Measurements from ENCODE around the gene DNM3. TPM values are rescaled to one million over a fixed set of nuclear protein-coding genes. Genes with fewer than 3 reads are reported as not detected.
"Not testable (repeated sequence)": the region's sequence is repeated elsewhere in the genome, so short reads cannot be mapped to it uniquely, and the experiment has no call there.

DNM3 gene
- total RNA-seq, 1 experiment from 2014 or later = 0.71 TPM

DNA sequence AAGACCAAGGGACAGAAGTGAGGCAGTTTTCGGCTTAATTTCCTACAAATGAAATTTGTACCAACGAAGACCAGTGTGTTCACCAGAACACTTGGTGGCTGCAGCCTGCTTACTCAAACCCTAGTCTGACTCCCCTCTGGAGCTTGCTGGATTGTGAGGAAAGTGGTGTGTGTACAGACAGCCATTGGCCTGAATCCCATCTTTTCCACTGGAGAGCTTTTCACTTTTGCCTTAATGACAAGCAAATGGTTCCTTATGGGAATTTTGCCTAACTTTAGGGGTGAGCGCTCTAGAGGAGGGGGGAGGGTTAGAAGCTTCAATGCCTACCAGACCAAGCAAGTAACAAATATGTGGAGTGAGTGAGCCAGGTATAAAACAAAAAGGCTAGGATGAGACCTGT is 42.5 kb upstream of the DNM3 start:
- peaks cover 19% of the 10 kb centered on the region for H3K36me3 ChIP-seq (ENCODE audit: insufficient read depth, low read length, poor library complexity, severe bottlenecking)
- TF ChIP-seq, protein P1, sequence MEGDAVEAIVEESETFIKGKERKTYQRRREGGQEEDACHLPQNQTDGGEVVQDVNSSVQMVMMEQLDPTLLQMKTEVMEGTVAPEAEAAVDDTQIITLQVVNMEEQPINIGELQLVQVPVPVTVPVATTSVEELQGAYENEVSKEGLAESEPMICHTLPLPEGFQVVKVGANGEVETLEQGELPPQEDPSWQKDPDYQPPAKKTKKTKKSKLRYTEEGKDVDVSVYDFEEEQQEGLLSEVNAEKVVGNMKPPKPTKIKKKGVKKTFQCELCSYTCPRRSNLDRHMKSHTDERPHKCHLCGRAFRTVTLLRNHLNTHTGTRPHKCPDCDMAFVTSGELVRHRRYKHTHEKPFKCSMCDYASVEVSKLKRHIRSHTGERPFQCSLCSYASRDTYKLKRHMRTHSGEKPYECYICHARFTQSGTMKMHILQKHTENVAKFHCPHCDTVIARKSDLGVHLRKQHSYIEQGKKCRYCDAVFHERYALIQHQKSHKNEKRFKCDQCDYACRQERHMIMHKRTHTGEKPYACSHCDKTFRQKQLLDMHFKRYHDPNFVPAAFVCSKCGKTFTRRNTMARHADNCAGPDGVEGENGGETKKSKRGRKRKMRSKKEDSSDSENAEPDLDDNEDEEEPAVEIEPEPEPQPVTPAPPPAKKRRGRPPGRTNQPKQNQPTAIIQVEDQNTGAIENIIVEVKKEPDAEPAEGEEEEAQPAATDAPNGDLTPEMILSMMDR (conservative IDR thresholded peaks at IDR 0.05; ENCODE audit: low read depth, low read length) = no peak
- TF ChIP-seq EZH2 (IDR thresholded peaks at IDR 0.05; ENCODE audit: borderline replicate concordance, low read depth, low read length, poor library complexity, severe bottlenecking) = no peak
- no peak overlapping the region for H3K27ac ChIP-seq (ENCODE audit: low read depth, low read length, poor library complexity, severe bottlenecking)
- no peak for DNase-seq (ENCODE audit: low spot score)
- ChIA-PET POLR2A (ENCODE audit: low non-redundant PET) (interaction anchor here (0.6 kb wide), 1 partner anchor 9 kb away, joined by 16 read pairs; no protein-coding TSS in a partner anchor), CTCF (interaction anchor here (0.6 kb wide), 1 partner anchor 38 kb away, joined by 4 read pairs; no protein-coding TSS in a partner anchor)
- BruUV-seq (replicated peaks) = no TSS peak
- no peak overlapping the region for H3K4me3 ChIP-seq (ENCODE audit: low read depth, low read length, poor library complexity, severe bottlenecking)
- no peaks in the 10 kb centered on the region for H3K9me3 ChIP-seq (ENCODE audit: low read depth, low read length, poor library complexity, severe bottlenecking)
- H3K4me1 ChIP-seq (ENCODE audit: insufficient read depth, low read length, poor library complexity, severe bottlenecking) = no peaks in the 10 kb centered on the region
- intact Hi-C loops (cut with micrococcal nuclease; ENCODE audit: unreplicated experiment) = no loop called here
- H3K27me3 ChIP-seq (replicated peaks; ENCODE audit: insufficient read depth, low read depth, low read length, poor library complexity) = no peaks in the 10 kb centered on the region

DNA sequence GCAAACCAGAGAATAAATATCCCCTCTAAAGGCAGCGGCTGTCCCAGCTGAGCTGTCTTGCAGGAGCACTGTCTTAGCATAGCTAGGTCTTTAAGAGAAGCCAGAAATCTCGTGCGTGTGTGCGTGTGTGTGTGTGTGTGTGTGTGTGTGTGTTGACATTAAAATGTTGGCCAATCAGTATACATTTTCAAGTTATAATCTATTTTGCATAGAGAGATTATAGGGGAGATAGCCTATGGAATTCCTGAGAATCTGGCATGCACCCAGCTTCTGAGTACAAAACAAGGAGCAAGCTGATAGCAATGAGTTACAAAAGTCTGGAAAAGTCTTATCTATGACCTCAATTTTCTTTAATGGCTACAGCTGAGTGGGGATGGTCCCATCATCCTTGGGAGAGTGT is 42.1 kb upstream of the DNM3 start:
- intact Hi-C loops (cut with micrococcal nuclease; ENCODE audit: unreplicated experiment) = no loop called here
- Histone ChIP-seq H3K27me3 (replicated peaks; ENCODE audit: insufficient read depth, low read depth, low read length, poor library complexity) (no peaks in the 10 kb centered on the region), H3K4me1 (ENCODE audit: insufficient read depth, low read length, poor library complexity, severe bottlenecking) (no peaks in the 10 kb centered on the region), H3K27ac (ENCODE audit: low read depth, low read length, poor library complexity, severe bottlenecking) (no peak overlapping the region), H3K36me3 (ENCODE audit: insufficient read depth, low read length, poor library complexity, severe bottlenecking) (peaks cover 15% of the 10 kb centered on the region), H3K9me3 (ENCODE audit: low read depth, low read length, poor library complexity, severe bottlenecking) (no peaks in the 10 kb centered on the region), H3K4me3 (ENCODE audit: low read depth, low read length, poor library complexity, severe bottlenecking) (no peak overlapping the region)
- BruUV-seq (replicated peaks) = no TSS peak
- ChIA-PET CTCF (interaction anchor here (0.7 to 3.1 kb wide), 3 partner anchors 154 to 954 kb away, joined by 5 to 28 read pairs (median 7); no protein-coding TSS in a partner anchor), POLR2A (ENCODE audit: low non-redundant PET) (interaction anchor here (0.6 kb wide), 1 partner anchor 8 kb away, joined by 16 read pairs; no protein-coding TSS in a partner anchor)
- TF ChIP-seq, protein P1 (conservative IDR thresholded peaks at IDR 0.05; ENCODE audit: low read depth, low read length) = no peak
- TF ChIP-seq EZH2 (IDR thresholded peaks at IDR 0.05; ENCODE audit: borderline replicate concordance, low read depth, low read length, poor library complexity, severe bottlenecking) = no peak
- no peak for DNase-seq (ENCODE audit: low spot score)

DNA sequence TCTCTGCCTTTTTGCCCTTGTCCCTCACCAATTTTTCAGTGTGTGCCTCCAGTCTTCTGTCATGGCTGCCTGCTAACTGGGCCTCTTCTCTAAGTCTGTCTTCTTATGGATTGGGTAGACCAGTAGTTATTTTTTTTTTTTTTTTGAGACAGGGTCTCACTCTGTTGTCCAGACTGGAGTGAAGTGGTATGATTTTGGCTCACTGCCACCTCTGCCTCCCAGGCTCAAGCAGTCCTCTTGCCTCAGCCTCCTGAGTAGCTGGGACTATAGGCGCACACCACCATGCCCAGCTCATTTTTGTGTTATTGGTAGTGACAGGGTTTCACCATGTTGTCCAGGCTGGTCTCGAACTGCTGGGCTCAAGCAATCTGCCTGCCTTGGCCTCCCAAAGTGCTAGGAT is 41.6 kb upstream of the DNM3 start:
- BruUV-seq (replicated peaks); DNase-seq (ENCODE audit: low spot score); H3K27ac ChIP-seq (ENCODE audit: low read depth, low read length, poor library complexity, severe bottlenecking); H3K9me3 ChIP-seq (ENCODE audit: low read depth, low read length, poor library complexity, severe bottlenecking); POLR2A ChIA-PET (ENCODE audit: low non-redundant PET); H3K27me3 ChIP-seq (replicated peaks; ENCODE audit: insufficient read depth, low read depth, low read length, poor library complexity); H3K4me3 ChIP-seq (ENCODE audit: low read depth, low read length, poor library complexity, severe bottlenecking); H3K4me1 ChIP-seq (ENCODE audit: insufficient read depth, low read length, poor library complexity, severe bottlenecking): not testable (repeated sequence)
- CTCF ChIA-PET = interaction anchor here (0.7 to 3.1 kb wide), 4 partner anchors 57 to 954 kb away, joined by 5 to 28 read pairs (median 6); no protein-coding TSS in a partner anchor
- intact Hi-C loops (cut with micrococcal nuclease; ENCODE audit: unreplicated experiment) = loop anchor here (5.0 to 10.0 kb wide), 2 partner anchors 152 to 605 kb away; no protein-coding TSS in a partner anchor
- peaks cover 10% of the 10 kb centered on the region for H3K36me3 ChIP-seq (ENCODE audit: insufficient read depth, low read length, poor library complexity, severe bottlenecking)

DNA sequence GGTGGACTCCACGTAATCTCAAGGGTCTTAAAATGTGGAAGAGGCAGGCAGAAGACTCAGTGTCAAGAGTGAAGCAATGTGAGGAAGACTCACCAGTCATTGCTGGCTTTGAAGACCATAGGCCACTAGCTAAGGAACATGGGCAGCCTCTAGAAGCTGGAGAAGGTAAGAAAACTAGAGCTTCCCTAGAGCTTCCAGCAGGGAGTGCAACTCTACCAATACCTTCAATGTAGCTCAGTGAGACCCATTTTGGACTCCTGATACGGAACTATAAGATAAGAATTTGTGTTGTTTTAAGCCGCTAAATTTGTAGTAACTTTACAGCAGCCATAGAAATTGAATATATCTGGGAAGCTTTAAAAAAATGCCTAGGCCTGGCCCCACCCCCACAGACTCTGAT is 41.0 kb upstream of the DNM3 start:
- CTCF ChIA-PET = interaction anchor here (1.1 to 3.1 kb wide), 5 partner anchors 41 to 185 kb away, joined by 3 to 28 read pairs (median 7); partner anchors contain the start of gene DNM3
- H3K9me3 ChIP-seq (ENCODE audit: low read depth, low read length, poor library complexity, severe bottlenecking) = no peaks in the 10 kb centered on the region
- H3K36me3 ChIP-seq (ENCODE audit: insufficient read depth, low read length, poor library complexity, severe bottlenecking) = peaks cover 4% of the 10 kb centered on the region
- intact Hi-C loops (cut with micrococcal nuclease; ENCODE audit: unreplicated experiment) = loop anchor here (5.0 to 10.0 kb wide), 2 partner anchors 153 to 604 kb away; no protein-coding TSS in a partner anchor
- no TSS peak for BruUV-seq (replicated peaks)
- POLR2A ChIA-PET (ENCODE audit: low non-redundant PET) = no interaction called here
- no peak for DNase-seq (ENCODE audit: low spot score)
- no peak for TF ChIP-seq EZH2 (IDR thresholded peaks at IDR 0.05; ENCODE audit: borderline replicate concordance, low read depth, low read length, poor library complexity, severe bottlenecking)
- TF ChIP-seq, protein P1 (conservative IDR thresholded peaks at IDR 0.05; ENCODE audit: low read depth, low read length) = no peak
- no peaks in the 10 kb centered on the region for H3K27me3 ChIP-seq (replicated peaks; ENCODE audit: insufficient read depth, low read depth, low read length, poor library complexity)
- no peaks in the 10 kb centered on the region for H3K4me1 ChIP-seq (ENCODE audit: insufficient read depth, low read length, poor library complexity, severe bottlenecking)
- no peak overlapping the region for H3K4me3 ChIP-seq (ENCODE audit: low read depth, low read length, poor library complexity, severe bottlenecking)
- H3K27ac ChIP-seq (ENCODE audit: low read depth, low read length, poor library complexity, severe bottlenecking) = no peak overlapping the region

Data from A673 (cell line).